Measurements from ENCODE around the gene APBA1. TPM values are rescaled to one million over a fixed set of nuclear protein-coding genes. Genes with fewer than 3 reads are reported as not detected.
"Not testable (repeated sequence)": the region's sequence is repeated elsewhere in the genome, so short reads cannot be mapped to it uniquely, and the experiment has no call there.

Gene APBA1
- total and polyA plus RNA-seq, 7 donors, result 0.23 to 4.2 (median 0.81) TPM

- intact Hi-C loops (cut with DNase I), result no loop called here
- H3K9me3 ChIP-seq, result no peaks in the 10 kb centered on the region
- no peak for DNase-seq
- H3K4me3 ChIP-seq, result peak overlapping the region; percentile 59
- H3K36me3 ChIP-seq (ENCODE audit: insufficient read depth in 1 of 2, low read depth in 1 of 2), result no peaks in the 10 kb centered on the region
- H3K27ac ChIP-seq, result no peak overlapping the region
- TF ChIP-seq CTCF (IDR thresholded peaks at IDR 0.05), result no peak
- H3K27me3 ChIP-seq (ENCODE audit: insufficient read depth in 3 of 3, low read length in 2 of 3), result no peaks in the 10 kb centered on the region
- H3K4me1 ChIP-seq, result peaks cover 7% of the 10 kb centered on the region
- 68 to 74% (median 68%) methylated on average over 52 of the region's 52 CpGs for WGBS, 3 donors
- peak in 2 of 4 donors; percentile 18 to 23 for ATAC-seq
Measured at GRCh38 chr9:69411931-69412740, 260.0 kb downstream of the APBA1 start.

- no peaks in the 10 kb centered on the region for H3K36me3 ChIP-seq (ENCODE audit: insufficient read depth in 1 of 2, low read depth in 1 of 2)
- TF ChIP-seq CTCF (IDR thresholded peaks at IDR 0.05), result no peak
- peaks cover 7% of the 10 kb centered on the region for H3K4me1 ChIP-seq
- ATAC-seq (no peak), DNase-seq (no peak)
- intact Hi-C loops (cut with DNase I), result no loop called here
- H3K27ac ChIP-seq, result no peak overlapping the region
- no peaks in the 10 kb centered on the region for H3K9me3 ChIP-seq
- 96 to 100% (median 97%) methylated on average over 3 of the region's 3 CpGs for WGBS, 3 donors
- no peaks in the 10 kb centered on the region for H3K27me3 ChIP-seq (ENCODE audit: insufficient read depth in 3 of 3, low read length in 2 of 3)
- no peak overlapping the region for H3K4me3 ChIP-seq
Measured at GRCh38 chr9:69411246-69411645, 260.9 kb downstream of the APBA1 start.

GRCh38 chr9:69409936-69410335 lies 262.2 kb downstream of the APBA1 start:
- 81 to 85% (median 84%) methylated on average over 6 of the region's 6 CpGs for WGBS, 3 donors
- H3K9me3 ChIP-seq; H3K36me3 ChIP-seq (ENCODE audit: insufficient read depth in 1 of 2, low read depth in 1 of 2); intact Hi-C loops (cut with DNase I); H3K4me3 ChIP-seq; H3K27ac ChIP-seq; H3K27me3 ChIP-seq (ENCODE audit: insufficient read depth in 3 of 3, low read length in 2 of 3); ATAC-seq; H3K4me1 ChIP-seq; DNase-seq: not testable (repeated sequence)

- H3K4me3 ChIP-seq, result no peak overlapping the region
- ATAC-seq (no peak), DNase-seq (no peak)
- intact Hi-C loops (cut with DNase I), result no loop called here
- H3K36me3 ChIP-seq (ENCODE audit: insufficient read depth in 1 of 2, low read depth in 1 of 2), result no peaks in the 10 kb centered on the region
- peaks cover 11% of the 10 kb centered on the region for H3K4me1 ChIP-seq
- H3K27ac ChIP-seq, result no peak overlapping the region
- no peak for TF ChIP-seq CTCF (IDR thresholded peaks at IDR 0.05)
- WGBS, 3 donors, result 96 to 100% (median 100%) methylated on average over 1 of the region's 1 CpG
- no peaks in the 10 kb centered on the region for H3K27me3 ChIP-seq (ENCODE audit: insufficient read depth in 3 of 3, low read length in 2 of 3)
- H3K9me3 ChIP-seq, result no peaks in the 10 kb centered on the region
Measured at GRCh38 chr9:69400470-69400869, 271.7 kb downstream of the APBA1 start.

- Histone ChIP-seq H3K36me3 (ENCODE audit: insufficient read depth in 1 of 2, low read depth in 1 of 2) (no peaks in the 10 kb centered on the region), H3K9me3 (no peaks in the 10 kb centered on the region), H3K4me1 (peaks cover 17% of the 10 kb centered on the region), H3K27ac (peak overlapping the region; percentile 90), H3K27me3 (ENCODE audit: insufficient read depth in 3 of 3, low read length in 2 of 3) (no peaks in the 10 kb centered on the region), H3K4me3 (peak overlapping the region; percentile 49)
- 23 to 30% (median 27%) methylated on average over 12 of the region's 12 CpGs for WGBS, 3 donors
- intact Hi-C loops (cut with DNase I), result no loop called here
- DNase-seq (no peak), ATAC-seq (peak; percentile 83 to 92 (median 87))
- no peak for TF ChIP-seq CTCF (IDR thresholded peaks at IDR 0.05)
Measured at GRCh38 chr9:69397384-69398214, 274.6 kb downstream of the APBA1 start.

Measured in psoas muscle (tissue), 8 donors.